BE2C (cell line): ENCODE results near the gene TCF4.

Experiments used
- DNase-seq: peaks from one replicate; pipeline ENCODE4 v3.0.0-alpha.2; 2020
- H3K27me3 ChIP-seq: fragments of 250-450 bp; sonication (Bioruptor Pico); 2 replicates; pipeline ENCODE4 v1.5.1; 2020; ENCODE audit warnings: mild to moderate bottlenecking
- H3K36me3 ChIP-seq: fragments of 250-450 bp; sonication (Bioruptor Pico); 2 replicates; pipeline ENCODE4 v1.5.1; 2020; ENCODE audit warnings: mild to moderate bottlenecking
- H3K4me1 ChIP-seq: fragments of 250-450 bp; sonication (Bioruptor Pico); 2 replicates; pipeline ENCODE4 v1.5.1; 2020
- H3K4me3 ChIP-seq: 2 replicates; pipeline ENCODE4 v1.5.1; 2011; ENCODE audit warnings: low read depth, low read length
- H3K9me3 ChIP-seq: fragments of 250-450 bp; sonication (Bioruptor Pico); 2 replicates; pipeline ENCODE4 v1.5.1; 2020
- CTCF ChIP-seq: IDR thresholded peaks from 2 replicates; pipeline ENCODE4 v1.5.1; 2012; ENCODE audit warnings: mild to moderate bottlenecking, low read depth, low read length

Gene TCF4

GRCh38 chr18:55447672-55448018 lies 140.3 kb downstream of the TCF4 start:
- H3K36me3 ChIP-seq = peaks cover 4% of the 10 kb centered on the region; the same call in 1 of the 2 replicates
- no peaks in the 10 kb centered on the region for H3K9me3 ChIP-seq
- H3K27me3 ChIP-seq = no peaks in the 10 kb centered on the region
- no peaks in the 10 kb centered on the region; the same call in 1 of the 2 replicates for H3K4me1 ChIP-seq
- no peak for DNase-seq
- H3K4me3 ChIP-seq = no peak overlapping the region
- no peak for TF ChIP-seq CTCF

GRCh38 chr18:55446996-55447671 lies 140.9 kb downstream of the TCF4 start:
- Histone ChIP-seq H3K4me3 (no peak overlapping the region), H3K27me3 (no peaks in the 10 kb centered on the region), H3K4me1 (no peaks in the 10 kb centered on the region; the same call in 1 of the 2 replicates), H3K36me3 (peaks cover 4% of the 10 kb centered on the region; the same call in 1 of the 2 replicates), H3K9me3 (no peaks in the 10 kb centered on the region)
- TF ChIP-seq CTCF = no peak
- DNase-seq = no peak

- Histone ChIP-seq H3K27me3 (no peaks in the 10 kb centered on the region), H3K9me3 (no peaks in the 10 kb centered on the region), H3K4me3 (no peak overlapping the region), H3K36me3 (no peaks in the 10 kb centered on the region), H3K4me1 (no peaks in the 10 kb centered on the region; the same call in 1 of the 2 replicates)
- TF ChIP-seq CTCF = no peak
- no peak for DNase-seq
These were observed 143.5 kb downstream of the TCF4 start for GRCh38 chr18:55444536-55444935.

GRCh38 chr18:55443776-55444175 lies 144.2 kb downstream of the TCF4 start:
- H3K27me3 ChIP-seq = no peaks in the 10 kb centered on the region
- TF ChIP-seq CTCF = no peak
- no peak for DNase-seq
- no peak overlapping the region for H3K4me3 ChIP-seq
- H3K36me3 ChIP-seq = no peaks in the 10 kb centered on the region
- no peaks in the 10 kb centered on the region for H3K9me3 ChIP-seq
- no peaks in the 10 kb centered on the region; the same call in 1 of the 2 replicates for H3K4me1 ChIP-seq

- H3K4me1 ChIP-seq = no peaks in the 10 kb centered on the region
- DNase-seq = no peak
- TF ChIP-seq CTCF = no peak
- no peaks in the 10 kb centered on the region for H3K36me3 ChIP-seq
- no peaks in the 10 kb centered on the region for H3K27me3 ChIP-seq
- H3K9me3 ChIP-seq = no peaks in the 10 kb centered on the region
- no peak overlapping the region for H3K4me3 ChIP-seq
These were observed 145.4 kb downstream of the TCF4 start for GRCh38 chr18:55442561-55442960.

- H3K27me3 ChIP-seq = no peaks in the 10 kb centered on the region
- no peak for DNase-seq
- TF ChIP-seq CTCF = no peak
- no peaks in the 10 kb centered on the region for H3K9me3 ChIP-seq
- no peaks in the 10 kb centered on the region for H3K36me3 ChIP-seq
- H3K4me3 ChIP-seq = no peak overlapping the region
- H3K4me1 ChIP-seq = no peaks in the 10 kb centered on the region
These were observed 147.0 kb downstream of the TCF4 start for GRCh38 chr18:55440988-55441387.
